CD4-positive, alpha-beta T cell treated with Interleukin-1 beta for 1 hour (primary cell): ENCODE data around the gene MMGT1.
"Not testable (repeated sequence)": the region's sequence is repeated elsewhere in the genome, so short reads cannot be mapped to it uniquely, and the experiment has no call there.

Source experiments
- DNase-seq, 2 donors: peaks; one replicate each; pipeline ENCODE4 v3.0.0-alpha.2; 2020 to 2022

MMGT1 gene

DNA sequence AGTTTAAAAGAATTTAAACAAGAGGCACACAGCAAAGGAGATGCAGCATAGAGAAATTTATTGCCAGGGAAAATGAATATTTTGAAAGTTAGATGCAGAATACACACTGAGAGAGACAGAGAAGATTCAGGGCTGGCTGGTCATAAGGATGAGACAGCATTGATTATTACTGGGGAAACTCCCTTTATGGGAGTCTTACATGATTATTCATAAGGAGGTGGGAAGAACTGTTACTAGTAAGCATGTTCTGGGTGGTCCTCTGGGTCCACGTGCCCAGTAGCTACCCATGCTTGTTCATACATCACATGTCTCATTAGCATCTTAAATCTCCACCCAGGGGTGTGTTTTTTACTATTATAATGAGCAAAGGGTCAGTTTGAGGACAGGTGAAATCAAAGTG is 53.3 kb downstream of the MMGT1 start:
- not testable (repeated sequence) for DNase-seq

DNA sequence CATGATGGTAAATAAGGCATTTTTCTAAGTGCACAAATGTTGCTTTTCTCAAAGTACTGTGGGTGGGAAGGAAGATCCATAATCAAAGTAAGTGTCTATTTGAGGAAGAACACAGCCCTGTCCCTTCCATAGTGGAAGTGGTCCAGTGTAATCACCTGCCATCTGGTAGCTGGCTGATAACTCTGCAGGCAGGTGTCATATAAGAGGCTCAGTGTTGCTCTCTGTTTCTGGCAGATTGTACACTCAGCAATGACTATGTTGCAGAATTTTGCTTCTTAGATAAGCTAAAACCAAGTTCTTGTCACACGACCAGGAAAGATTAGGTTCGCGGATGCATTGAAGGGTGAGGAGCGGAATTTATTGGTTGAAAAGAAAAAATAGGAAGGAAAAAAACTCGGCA is 59.4 kb downstream of the MMGT1 start:
- no peak for DNase-seq
